RKO (cell line): ENCODE measurements around the gene AP1AR.
"Not testable (repeated sequence)": the region's sequence is repeated elsewhere in the genome, so short reads cannot be mapped to it uniquely, and the experiment has no call there.

Experiments used
- DNase-seq: peaks from one replicate; pipeline ENCODE4 v3.0.0-alpha.2; 2016; ENCODE audit warnings: low spot score

AP1AR gene, protein sequence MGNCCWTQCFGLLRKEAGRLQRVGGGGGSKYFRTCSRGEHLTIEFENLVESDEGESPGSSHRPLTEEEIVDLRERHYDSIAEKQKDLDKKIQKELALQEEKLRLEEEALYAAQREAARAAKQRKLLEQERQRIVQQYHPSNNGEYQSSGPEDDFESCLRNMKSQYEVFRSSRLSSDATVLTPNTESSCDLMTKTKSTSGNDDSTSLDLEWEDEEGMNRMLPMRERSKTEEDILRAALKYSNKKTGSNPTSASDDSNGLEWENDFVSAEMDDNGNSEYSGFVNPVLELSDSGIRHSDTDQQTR

DNA sequence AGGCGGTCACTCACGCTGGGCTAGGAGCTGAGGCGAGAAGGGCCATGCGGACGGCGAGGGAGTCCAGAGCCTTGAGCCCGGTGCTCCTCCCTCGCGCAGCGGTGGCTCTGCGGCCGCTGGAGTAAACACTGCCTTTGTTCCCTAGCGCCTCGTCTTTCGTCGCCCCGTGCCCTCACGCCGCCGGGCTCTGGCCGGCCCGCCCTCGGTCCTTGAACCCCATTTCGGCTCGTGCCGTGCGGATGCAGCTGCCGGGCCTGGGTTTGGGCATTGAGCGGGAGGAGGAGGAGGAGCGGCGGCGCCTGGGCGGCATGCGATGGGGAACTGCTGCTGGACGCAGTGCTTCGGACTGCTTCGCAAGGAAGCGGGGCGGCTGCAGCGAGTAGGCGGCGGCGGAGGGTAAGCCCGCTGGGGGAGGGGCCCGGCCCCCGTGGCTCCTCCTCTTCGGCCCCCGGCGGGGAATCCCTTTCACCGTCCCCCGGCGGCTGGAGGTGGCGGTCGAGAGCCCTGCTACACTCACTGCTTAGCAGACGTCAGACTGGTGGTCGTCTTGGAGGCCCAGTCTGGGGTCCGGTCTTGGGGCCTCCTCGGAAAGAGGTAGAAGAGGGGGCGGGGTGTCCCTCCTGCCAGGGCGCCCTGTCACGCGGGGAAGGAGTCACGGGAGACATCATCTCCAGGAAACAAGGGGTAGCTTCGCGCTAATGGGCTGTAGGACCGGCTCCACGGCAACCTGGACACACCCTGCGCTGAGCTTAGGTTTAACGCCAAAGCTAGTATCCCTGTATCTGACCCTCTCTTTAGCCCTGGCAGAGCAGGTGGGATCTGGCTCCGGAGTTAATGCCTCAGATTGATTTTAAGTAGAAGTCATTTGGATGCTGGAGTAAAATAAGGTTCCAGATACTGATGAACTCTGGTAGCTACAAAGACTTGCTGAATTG, at the start of gene AP1AR:
Gene AP1AR, plus strand, starts transcription at position 9 of the 935 bp plus-strand sequence. Its CDS starts 305 bp downstream, at position 314.
- peak; percentile 89 for DNase-seq

GRCh38 chr4:112182604-112183003, 49.0 kb upstream of the AP1AR start:
- DNase-seq, result no peak

DNA sequence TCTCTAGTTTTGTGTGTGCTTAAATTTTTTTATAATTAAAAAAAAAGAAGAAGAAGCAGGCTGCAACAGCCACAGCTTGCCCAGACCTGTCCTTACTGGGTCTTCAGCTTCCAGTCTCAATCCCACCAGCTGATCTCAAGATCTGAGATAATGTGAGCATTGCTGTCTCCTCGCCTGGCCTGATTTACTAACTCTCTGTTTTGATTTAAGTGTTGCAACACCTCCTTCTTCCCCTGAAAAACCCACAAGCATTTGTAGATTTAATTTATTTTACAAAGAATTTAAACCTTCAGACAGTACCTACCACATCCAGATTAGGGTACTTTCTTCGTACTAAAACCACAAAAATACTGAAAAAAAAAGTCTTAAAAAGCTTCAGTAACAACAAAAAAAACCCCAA, 48.3 kb upstream of the AP1AR start:
- DNase-seq, result no peak

- no peak for DNase-seq
Observed at GRCh38 chr4:112184438-112184837, 47.1 kb upstream of the AP1AR start.

GRCh38 chr4:112185334-112185733, 46.3 kb upstream of the AP1AR start:
- no peak for DNase-seq

- DNase-seq, result no peak
Observed at GRCh38 chr4:112185740-112186670, 45.6 kb upstream of the AP1AR start.

DNA sequence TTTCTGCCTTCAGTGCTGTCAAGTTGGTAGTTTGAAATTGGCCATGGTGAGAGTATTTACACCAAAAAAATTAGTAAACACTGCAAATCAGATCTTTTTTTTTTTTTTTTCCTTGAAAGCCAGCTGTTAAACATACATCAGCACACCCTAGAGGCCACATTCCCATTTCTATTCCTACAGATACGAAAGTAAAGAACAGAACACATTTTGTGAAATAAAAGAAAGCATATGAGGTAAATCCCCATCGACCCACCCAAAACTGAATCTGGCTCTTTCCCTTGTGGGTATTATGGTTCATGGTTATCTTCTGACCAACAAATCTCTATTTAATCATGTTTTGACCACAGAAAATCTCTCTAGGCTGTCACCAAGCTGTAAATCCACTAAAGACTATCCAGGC, 41.8 kb upstream of the AP1AR start:
- DNase-seq, result no peak

GRCh38 chr4:112190684-112191083, 40.9 kb upstream of the AP1AR start:
- DNase-seq, result no peak

GRCh38 chr4:112196461-112196860, 35.1 kb upstream of the AP1AR start:
- DNase-seq, result no peak

DNA sequence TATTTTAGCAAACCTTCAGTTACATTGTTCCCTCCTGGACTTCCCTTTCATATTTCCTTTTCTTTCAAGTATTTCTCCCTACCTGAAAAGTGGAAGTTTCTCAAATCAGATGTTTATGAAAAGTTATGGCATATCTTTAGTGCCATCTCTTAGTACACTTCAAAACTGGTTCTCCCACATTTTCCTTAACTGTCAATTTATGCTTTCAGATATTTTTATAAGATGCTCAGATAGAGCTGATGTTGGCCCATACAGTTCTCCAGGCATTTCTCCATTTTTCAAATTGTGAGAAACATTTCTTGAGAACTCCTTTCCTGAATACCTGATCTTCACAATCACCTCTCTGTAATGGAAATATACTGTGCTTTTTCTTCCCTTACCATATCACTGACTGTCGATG, 32.5 kb upstream of the AP1AR start:
- no peak for DNase-seq

DNA sequence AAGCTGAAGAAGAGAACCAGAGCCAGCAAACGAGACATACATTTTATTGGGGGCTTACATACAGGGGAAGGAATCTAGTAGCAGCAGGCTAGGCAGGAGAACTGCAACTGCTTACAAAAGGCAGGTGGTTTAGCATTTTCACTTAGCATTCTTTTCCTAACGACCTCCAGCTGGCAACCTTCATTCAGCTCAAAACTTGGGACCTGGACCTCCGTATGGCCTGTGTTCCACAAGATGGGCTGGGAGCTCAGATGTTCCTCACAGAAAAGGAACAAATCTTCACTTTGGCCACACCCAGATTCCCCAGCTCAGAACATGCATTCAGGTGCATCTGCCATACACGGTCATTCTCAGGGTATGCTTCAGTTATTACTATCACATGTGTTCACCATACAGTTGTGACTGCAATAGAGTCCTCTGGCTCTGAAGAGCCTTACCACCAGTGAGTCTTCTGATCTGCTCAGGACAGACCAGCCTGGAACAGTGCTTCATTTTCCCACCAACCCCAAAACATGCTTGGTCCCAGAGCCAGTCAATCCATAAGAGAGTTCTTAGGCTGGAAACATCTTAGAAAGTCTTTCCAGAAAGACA, 29.6 kb upstream of the AP1AR start:
- DNase-seq, result no peak

DNA sequence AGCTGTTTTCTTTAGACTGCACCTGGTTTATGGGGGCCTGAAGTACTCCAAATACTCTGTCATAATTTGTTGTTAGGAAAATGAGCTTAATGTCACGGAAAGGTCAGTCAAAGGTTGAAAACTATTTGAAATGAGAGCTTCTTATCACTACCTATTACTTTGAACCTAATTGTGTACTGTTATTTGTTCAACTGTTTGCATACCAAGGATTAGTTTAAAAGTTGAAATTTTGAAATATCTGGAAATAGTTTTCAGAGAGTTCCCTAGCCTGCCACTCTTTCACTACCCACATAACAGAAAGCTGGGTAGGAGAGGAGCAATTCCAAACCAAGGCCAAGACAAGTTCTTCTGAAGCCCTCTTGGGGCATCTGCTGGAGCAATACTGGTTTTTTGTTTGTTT, 28.0 kb upstream of the AP1AR start:
- no peak for DNase-seq

- no peak for DNase-seq
Observed at GRCh38 chr4:112206431-112206830, 25.2 kb upstream of the AP1AR start.

DNA sequence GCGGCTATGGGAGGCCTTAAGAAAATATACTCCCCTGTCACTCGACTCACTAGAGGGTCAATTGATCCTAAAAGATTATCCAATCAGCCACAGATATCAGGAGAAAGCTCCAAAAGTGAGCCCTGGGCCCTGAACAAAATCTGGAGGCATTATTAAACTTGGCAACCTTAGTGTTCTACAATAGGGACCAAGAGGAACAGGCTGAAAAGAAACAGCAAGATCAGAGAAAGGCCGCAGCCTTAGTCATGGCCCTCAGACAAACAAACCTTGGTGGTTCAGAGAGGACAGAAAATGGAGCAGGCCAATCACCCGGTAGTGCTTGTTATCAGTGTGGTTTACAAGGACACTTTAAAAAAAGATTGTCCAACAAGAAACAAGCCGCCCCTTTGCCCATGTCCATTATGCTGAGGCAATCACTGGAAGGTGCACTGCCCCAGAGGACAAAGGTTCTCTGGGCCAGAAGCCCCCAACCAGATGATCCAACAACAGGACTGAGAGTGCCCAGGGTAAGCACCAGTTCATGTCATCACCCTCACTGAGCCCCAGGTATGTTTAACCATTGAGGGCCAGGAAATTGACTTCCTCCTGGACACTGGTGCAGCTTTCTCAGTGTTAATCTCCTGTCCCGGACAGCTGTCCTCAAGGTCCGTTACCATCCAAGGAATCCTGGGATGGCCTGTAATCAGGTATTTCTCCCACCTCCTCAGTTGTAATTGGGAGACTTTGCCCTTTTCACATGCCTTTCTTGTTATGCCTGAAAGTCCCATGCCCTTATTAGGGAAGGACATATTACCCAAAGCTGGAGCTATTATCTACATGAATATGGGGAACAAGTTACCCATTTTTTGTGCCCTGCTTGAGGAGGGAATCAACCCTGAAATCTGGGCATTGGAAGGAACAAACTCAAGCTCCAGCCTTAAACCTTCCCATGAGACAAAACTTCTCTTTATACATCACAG, 23.2 kb upstream of the AP1AR start:
- not testable (repeated sequence) for DNase-seq

DNA sequence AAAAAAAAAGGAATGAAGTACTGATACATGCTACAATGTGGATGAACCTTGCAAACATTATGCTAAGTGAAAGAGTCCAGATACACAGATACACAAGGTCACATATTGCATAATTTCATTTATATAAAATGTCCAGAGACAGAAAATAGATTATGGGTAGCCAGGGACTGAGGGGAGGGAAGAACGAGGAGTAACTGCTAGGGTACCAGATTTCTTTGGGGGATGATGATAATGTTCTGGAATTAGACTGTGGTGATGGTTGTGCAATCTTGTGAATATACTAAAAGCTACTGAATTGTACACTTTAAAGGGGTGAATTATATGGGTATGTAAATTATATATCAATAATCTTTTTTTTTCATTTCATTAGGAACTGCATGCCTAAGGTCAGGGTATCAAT, 20.8 kb upstream of the AP1AR start:
- DNase-seq, result no peak

GRCh38 chr4:112213091-112213490, 18.5 kb upstream of the AP1AR start:
- no peak for DNase-seq

DNA sequence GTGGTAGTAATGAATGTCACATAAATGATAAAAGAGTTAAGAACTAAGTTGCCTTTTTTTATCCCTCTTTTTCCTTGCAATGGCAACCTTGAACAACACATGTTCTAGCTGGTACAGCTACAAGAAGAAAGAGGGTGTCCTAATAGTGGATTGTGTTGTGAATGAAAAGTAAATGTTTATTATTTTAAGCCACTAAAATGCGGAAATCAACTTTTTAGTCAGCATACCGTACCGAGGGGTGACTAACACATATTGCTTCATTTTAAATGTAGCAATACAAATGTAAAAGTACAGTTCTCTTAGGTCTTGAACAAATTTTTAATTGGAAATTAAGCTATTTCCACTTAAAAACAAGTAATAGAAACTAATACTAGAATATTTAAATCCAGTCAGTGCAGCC, 17.7 kb upstream of the AP1AR start:
- DNase-seq, result no peak

GRCh38 chr4:112214390-112215264, 17.0 kb upstream of the AP1AR start:
- DNase-seq, result peak; percentile 78

DNA sequence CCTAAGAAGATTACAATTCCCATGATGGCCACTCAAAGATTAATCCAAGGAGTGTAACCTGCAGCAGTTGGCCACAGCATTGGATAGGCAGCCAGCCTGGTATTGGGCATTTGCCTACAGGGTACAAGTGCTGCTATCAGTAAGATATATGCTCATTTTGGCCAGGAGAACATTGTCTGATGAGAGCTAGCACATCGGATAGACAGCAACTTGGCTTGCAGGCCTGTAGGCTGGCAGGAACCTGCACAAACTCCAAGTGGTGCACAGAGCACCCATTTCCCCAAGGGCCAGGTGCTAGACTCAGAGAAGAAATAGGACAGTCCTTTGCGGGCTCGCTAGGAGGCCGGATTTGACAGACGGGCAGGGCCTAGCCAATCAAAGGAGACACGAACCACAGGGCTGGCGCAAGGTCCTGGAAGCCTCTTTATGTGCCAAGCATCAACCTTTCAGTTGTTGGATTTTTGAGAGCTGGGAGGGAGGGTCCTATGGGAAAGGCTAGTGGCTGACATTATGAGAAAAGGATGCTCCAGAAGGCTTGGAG, 11.7 kb upstream of the AP1AR start:
- no peak for DNase-seq
